Liver (tissue), 9 donors: Measurements from ENCODE around the gene VASP. TPM values are rescaled to one million over a fixed set of nuclear protein-coding genes. Genes with fewer than 3 reads are reported as not detected.

ENCODE experiments used
- DNase-seq: peaks from one replicate; pipeline ENCODE4 v3.0.0-alpha.2; 2017; ENCODE audit warnings: low spot score
- H3K27ac ChIP-seq, 2 donors: one replicate each; pipeline ENCODE4 v1.7.0; 2013; ENCODE audit warnings: inconsistent platforms in 2 of 2, low read length in 2 of 2, control low read depth in 1 of 2, low read depth in 1 of 2, mild to moderate bottlenecking in 1 of 2
- H3K27me3 ChIP-seq, 4 donors: one replicate each; pipeline versions ENCODE4 v1.6.1 to v1.7.0; 2013; ENCODE audit warnings: low read length in 3 of 4, inconsistent platforms in 1 of 4, mild to moderate bottlenecking in 1 of 4, moderate library complexity in 1 of 4; ENCODE audit not compliant: control insufficient read depth in 4 of 4, insufficient read depth in 4 of 4
- H3K36me3 ChIP-seq, 4 donors: one replicate each; pipeline versions ENCODE4 v1.6.1 to v1.7.0; 2013; ENCODE audit warnings: low read length in 3 of 4, mild to moderate bottlenecking in 3 of 4, low read depth in 1 of 4, moderate library complexity in 1 of 4; ENCODE audit not compliant: control insufficient read depth in 4 of 4, insufficient read depth in 3 of 4
- H3K4me1 ChIP-seq, 4 donors: one replicate each; pipeline versions ENCODE4 v1.6.1 to v1.7.0; 2013; ENCODE audit warnings: low read length in 3 of 4, mild to moderate bottlenecking in 3 of 4, moderate library complexity in 1 of 4; ENCODE audit not compliant: control insufficient read depth in 4 of 4, insufficient read depth in 4 of 4
- H3K4me3 ChIP-seq, 3 donors: one replicate each; pipeline versions ENCODE4 v1.6.1 to v1.7.0; 2013; ENCODE audit warnings: low read length in 3 of 3, control low read depth in 1 of 3, low read depth in 1 of 3, mild to moderate bottlenecking in 1 of 3
- H3K9ac ChIP-seq, 2 donors: one replicate each; pipeline ENCODE4 v1.7.0; 2013; ENCODE audit warnings: low read length in 2 of 2, mild to moderate bottlenecking in 2 of 2, moderate library complexity in 2 of 2, control low read depth in 1 of 2, low read depth in 1 of 2
- H3K9me3 ChIP-seq, 4 donors: one replicate each; pipeline versions ENCODE4 v1.6.1 to v1.7.0; 2013; ENCODE audit warnings: low read length in 3 of 4; ENCODE audit not compliant: control insufficient read depth in 4 of 4
- ATF3 ChIP-seq: IDR thresholded peaks from 2 replicates; pipeline ENCODE4 v1.6.1; 2016; ENCODE audit warnings: antibody characterized with exemption
- EGR1 ChIP-seq, 2 donors: IDR thresholded peaks; 2 replicates each; pipeline ENCODE4 v1.6.1; 2016 to 2018; ENCODE audit warnings: antibody characterized with exemption in 2 of 2, low read depth in 2 of 2
- FOXA1 ChIP-seq: IDR thresholded peaks from 2 replicates; pipeline ENCODE4 v1.6.1; 2016; ENCODE audit warnings: antibody characterized with exemption
- FOXA2 ChIP-seq: IDR thresholded peaks from 2 replicates; pipeline ENCODE4 v1.6.1; 2016; ENCODE audit warnings: antibody characterized with exemption
- GABPA ChIP-seq, 2 donors: IDR thresholded peaks in 1 of 2; conservative IDR thresholded peaks in 1 of 2; 2 replicates each; pipeline ENCODE4 v1.6.1; 2016; ENCODE audit warnings: antibody characterized with exemption in 2 of 2, mild to moderate bottlenecking in 1 of 2, moderate library complexity in 1 of 2
- HNF4A ChIP-seq, 2 donors: conservative IDR thresholded peaks; 2 replicates each; pipeline ENCODE4 v1.6.1; 2016; ENCODE audit warnings: antibody characterized with exemption in 2 of 2, mild to moderate bottlenecking in 2 of 2
- HNF4G ChIP-seq: IDR thresholded peaks from 2 replicates; pipeline ENCODE4 v1.6.1; 2016; ENCODE audit warnings: antibody characterized with exemption
- JUND ChIP-seq, 2 donors: IDR thresholded peaks; 2 replicates each; pipeline ENCODE4 v1.6.1; 2016; ENCODE audit warnings: antibody characterized with exemption in 2 of 2
- NR2F2 ChIP-seq: IDR thresholded peaks from 2 replicates; pipeline ENCODE4 v1.6.1; 2016; ENCODE audit warnings: antibody characterized with exemption
- RAD21 ChIP-seq, 2 donors: IDR thresholded peaks; 2 replicates each; pipeline ENCODE4 v1.6.1; 2016; ENCODE audit warnings: antibody characterized with exemption in 2 of 2, mild to moderate bottlenecking in 2 of 2
- REST ChIP-seq: IDR thresholded peaks from 2 replicates; pipeline ENCODE4 v1.6.1; 2016; ENCODE audit warnings: antibody characterized with exemption, mild to moderate bottlenecking
- SP1 ChIP-seq: IDR thresholded peaks from 2 replicates; pipeline ENCODE4 v1.6.1; 2018; ENCODE audit warnings: antibody characterized with exemption, mild to moderate bottlenecking
- TAF1 ChIP-seq: conservative IDR thresholded peaks from 2 replicates; pipeline ENCODE4 v1.6.1; 2016; ENCODE audit warnings: antibody characterized with exemption, mild to moderate bottlenecking
- WGBS: extraction: QIAGEN DNeasy Blood & Tissue Kit; methylation state at CpG from one replicate; pipeline ENCODE4 v1.1.7; 2013; 5-methylcytosine and 5-hydroxymethylcytosine counted together
- polyA plus RNA-seq, 2 donors: library from polyadenylated mRNA; stranded (reverse) in 1 of 2; unstranded in 1 of 2; fragments of 200-250 nt in 1 of 2; fragments of >200 nt in 1 of 2; fragmentation: Nextera tagmentation in 1 of 2; extraction: Ambion mirVana in 1 of 2; gene quantifications; one replicate each; pipeline versions ENCODE4 v1.2.1 to v1.2.3, GENCODE V29; 2013 to 2015
- total RNA-seq, 2 donors: library from RNA; depleted of rRNA; stranded (reverse); fragments of >200 nt; gene quantifications; one replicate each; pipeline ENCODE4 v1.2.3, GENCODE V29; 2014
- TF ChIP-seq, protein P1 (sequence below): IDR thresholded peaks from 2 replicates; pipeline ENCODE4 v1.6.1; 2016; ENCODE audit warnings: antibody characterized with exemption
- TF ChIP-seq, protein P2 (sequence below): IDR thresholded peaks from 2 replicates; pipeline ENCODE4 v1.6.1; 2016; ENCODE audit warnings: antibody characterized with exemption
- TF ChIP-seq, protein P3 (sequence below): fragments of 150-350 bp; IDR thresholded peaks from 2 replicates; pipeline ENCODE4 v1.5.1; 2017; ENCODE audit warnings: improper control_type of control experiment, low read depth, low read length; ENCODE audit not compliant: missing input control
- donor health status: healthy.
- donor health status: healthy.
- donor health status: healthy.
- donor health status: healthy.
- donor health status: healthy.

VASP gene
- total and polyA plus RNA-seq, 4 donors = 7.3 to 29.1 (median 22.7) TPM

DNA sequence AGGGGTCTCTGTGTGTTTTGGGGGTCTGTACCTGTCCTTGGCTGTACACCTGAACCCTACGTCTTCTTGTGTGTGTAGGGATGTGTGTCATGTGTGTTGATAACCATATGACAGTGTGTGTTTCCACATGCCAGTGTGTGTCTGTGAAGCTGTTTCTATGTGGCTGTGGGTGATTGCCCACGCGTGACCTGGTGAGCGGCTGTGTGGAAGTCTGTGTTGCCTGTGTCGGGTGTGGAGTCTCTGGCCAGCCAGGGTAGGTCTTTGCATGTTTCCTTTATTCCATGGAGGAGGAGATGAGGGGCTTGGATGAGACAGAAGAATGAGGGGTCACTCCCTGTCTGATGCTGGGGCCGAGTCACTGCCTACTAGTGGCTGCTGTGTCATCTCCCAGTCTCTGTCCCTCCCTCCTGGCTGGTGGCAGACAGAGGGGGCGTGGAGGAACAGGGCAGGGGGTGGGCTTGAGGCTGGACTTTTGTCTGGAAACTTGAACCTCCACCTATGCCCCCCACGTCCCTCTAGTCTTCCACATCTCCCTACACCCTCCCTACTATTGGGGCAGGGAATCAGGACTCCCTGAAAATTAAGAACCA is 42.3 kb upstream of the VASP start:
- DNase-seq = no peak
- peaks cover 6 to 24% (median 15%) of the 10 kb centered on the region in 4 donors for H3K4me1 ChIP-seq
- H3K9me3 ChIP-seq = no peaks in the 10 kb centered on the region
- 60% methylated on average over 8 of the region's 8 CpGs for whole genome bisulfite sequencing
- H3K27me3 ChIP-seq = no peaks in the 10 kb centered on the region
- no peak overlapping the region for H3K4me3 ChIP-seq
- no peaks in the 10 kb centered on the region for H3K36me3 ChIP-seq
- TF ChIP-seq, protein P1, sequence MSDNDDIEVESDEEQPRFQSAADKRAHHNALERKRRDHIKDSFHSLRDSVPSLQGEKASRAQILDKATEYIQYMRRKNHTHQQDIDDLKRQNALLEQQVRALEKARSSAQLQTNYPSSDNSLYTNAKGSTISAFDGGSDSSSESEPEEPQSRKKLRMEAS = no peak
- no peak for TF ChIP-seq SP1
- no peak overlapping the region for H3K27ac ChIP-seq
- H3K9ac ChIP-seq = no peak overlapping the region

- H3K27me3 ChIP-seq = peaks cover 0 to 4% (median 0%) of the 10 kb centered on the region in 4 donors
- 2% methylated on average over 11 of the region's 11 CpGs for WGBS
- H3K36me3 ChIP-seq = no peaks in the 10 kb centered on the region
- peaks cover 8 to 37% (median 19%) of the 10 kb centered on the region in 4 donors for H3K4me1 ChIP-seq
- peak overlapping the region in 2 of 3 donors; percentile 27 to 41 for H3K4me3 ChIP-seq
- peak overlapping the region; percentile 29 to 77 for H3K9ac ChIP-seq
- no peak for DNase-seq
- TF ChIP-seq HNF4A (conservative IDR thresholded peaks at IDR 0.05) = no peak
- TF ChIP-seq REST = no peak
- no peak for TF ChIP-seq SP1
- TF ChIP-seq, protein P2, sequence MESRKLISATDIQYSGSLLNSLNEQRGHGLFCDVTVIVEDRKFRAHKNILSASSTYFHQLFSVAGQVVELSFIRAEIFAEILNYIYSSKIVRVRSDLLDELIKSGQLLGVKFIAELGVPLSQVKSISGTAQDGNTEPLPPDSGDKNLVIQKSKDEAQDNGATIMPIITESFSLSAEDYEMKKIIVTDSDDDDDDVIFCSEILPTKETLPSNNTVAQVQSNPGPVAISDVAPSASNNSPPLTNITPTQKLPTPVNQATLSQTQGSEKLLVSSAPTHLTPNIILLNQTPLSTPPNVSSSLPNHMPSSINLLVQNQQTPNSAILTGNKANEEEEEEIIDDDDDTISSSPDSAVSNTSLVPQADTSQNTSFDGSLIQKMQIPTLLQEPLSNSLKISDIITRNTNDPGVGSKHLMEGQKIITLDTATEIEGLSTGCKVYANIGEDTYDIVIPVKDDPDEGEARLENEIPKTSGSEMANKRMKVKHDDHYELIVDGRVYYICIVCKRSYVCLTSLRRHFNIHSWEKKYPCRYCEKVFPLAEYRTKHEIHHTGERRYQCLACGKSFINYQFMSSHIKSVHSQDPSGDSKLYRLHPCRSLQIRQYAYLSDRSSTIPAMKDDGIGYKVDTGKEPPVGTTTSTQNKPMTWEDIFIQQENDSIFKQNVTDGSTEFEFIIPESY = no peak
- TF ChIP-seq NR2F2 = no peak
- TF ChIP-seq TAF1 = no peak
- TF ChIP-seq EGR1 (IDR thresholded peaks at IDR 0.05; ENCODE audit: low read depth in 2 of 2) = no peak
- no peak for TF ChIP-seq HNF4G
- TF ChIP-seq ATF3 = no peak
- no peak for TF ChIP-seq GABPA (IDR thresholded peaks at IDR 0.05 in 1 of 2, conservative IDR thresholded peaks at IDR 0.05 in 1 of 2)
- TF ChIP-seq FOXA1 = no peak
- no peak for TF ChIP-seq RAD21 (IDR thresholded peaks at IDR 0.05)
- TF ChIP-seq, protein P1 = no peak
- no peak for TF ChIP-seq FOXA2
- no peak for TF ChIP-seq JUND (IDR thresholded peaks at IDR 0.05)
- TF ChIP-seq, protein P3, sequence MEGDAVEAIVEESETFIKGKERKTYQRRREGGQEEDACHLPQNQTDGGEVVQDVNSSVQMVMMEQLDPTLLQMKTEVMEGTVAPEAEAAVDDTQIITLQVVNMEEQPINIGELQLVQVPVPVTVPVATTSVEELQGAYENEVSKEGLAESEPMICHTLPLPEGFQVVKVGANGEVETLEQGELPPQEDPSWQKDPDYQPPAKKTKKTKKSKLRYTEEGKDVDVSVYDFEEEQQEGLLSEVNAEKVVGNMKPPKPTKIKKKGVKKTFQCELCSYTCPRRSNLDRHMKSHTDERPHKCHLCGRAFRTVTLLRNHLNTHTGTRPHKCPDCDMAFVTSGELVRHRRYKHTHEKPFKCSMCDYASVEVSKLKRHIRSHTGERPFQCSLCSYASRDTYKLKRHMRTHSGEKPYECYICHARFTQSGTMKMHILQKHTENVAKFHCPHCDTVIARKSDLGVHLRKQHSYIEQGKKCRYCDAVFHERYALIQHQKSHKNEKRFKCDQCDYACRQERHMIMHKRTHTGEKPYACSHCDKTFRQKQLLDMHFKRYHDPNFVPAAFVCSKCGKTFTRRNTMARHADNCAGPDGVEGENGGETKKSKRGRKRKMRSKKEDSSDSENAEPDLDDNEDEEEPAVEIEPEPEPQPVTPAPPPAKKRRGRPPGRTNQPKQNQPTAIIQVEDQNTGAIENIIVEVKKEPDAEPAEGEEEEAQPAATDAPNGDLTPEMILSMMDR = no peak
- H3K9me3 ChIP-seq = no peaks in the 10 kb centered on the region
- peak overlapping the region; percentile 86 to 92 for H3K27ac ChIP-seq
Measured at GRCh38 chr19:45467115-45467455, 40.2 kb upstream of the VASP start.
